Stomach (tissue), 9 donors: ENCODE measurements around the gene LEPR. TPM values are rescaled to one million over a fixed set of nuclear protein-coding genes. Genes with fewer than 3 reads are reported as not detected.

Experiments
- DNase-seq, 2 donors: peaks; one replicate each; pipeline versions ENCODE4 v3.0.0 to v3.0.0-alpha.2; 2013 to 2019
- H3K27ac ChIP-seq, 5 donors: fragments of 200-600 bp in 4 of 5; sonication (generic) in 4 of 5; one replicate each; pipeline ENCODE4 v1.5.1; 2013 to 2019; ENCODE audit warnings: mild to moderate bottlenecking in 1 of 5, moderate library complexity in 1 of 5
- H3K27me3 ChIP-seq, 3 donors: fragments of 200-600 bp; sonication (generic); one replicate each; pipeline ENCODE4 v1.5.1; 2017 to 2019; ENCODE audit warnings: mixed run types in 1 of 3
- H3K36me3 ChIP-seq, 4 donors: fragments of 200-600 bp; sonication (generic); 1 replicate in 3 of 4; 2 replicates in 1 of 4; pipeline ENCODE4 v1.5.1; 2016 to 2019
- H3K4me1 ChIP-seq, 4 donors: fragments of 200-600 bp; sonication (generic); one replicate each; pipeline ENCODE4 v1.5.1; 2016 to 2019
- H3K4me3 ChIP-seq, 4 donors: fragments of 200-600 bp; sonication (generic) in 3 of 4; one replicate each; pipeline ENCODE4 v1.5.1; 2016 to 2019; ENCODE audit warnings: mild to moderate bottlenecking in 1 of 4
- H3K9me3 ChIP-seq, 4 donors: fragments of 200-600 bp; sonication (generic); one replicate each; pipeline ENCODE4 v1.5.1; 2016 to 2019
- EP300 ChIP-seq: sonication (generic); formaldehyde crosslinking; IDR thresholded peaks from one replicate; pipeline ENCODE4 v1.6.1; 2017; ENCODE audit warnings: antibody characterized with exemption
- POLR2A ChIP-seq, 4 donors: fragments of 450-650 bp; IDR thresholded peaks; one replicate each; pipeline ENCODE4 v1.6.1; 2016; ENCODE audit warnings: antibody characterized with exemption in 4 of 4, control low read depth in 2 of 4, mild to moderate bottlenecking in 1 of 4, moderate library complexity in 1 of 4
- POLR2AphosphoS5 ChIP-seq, 3 donors: sonication (generic); formaldehyde crosslinking; IDR thresholded peaks; one replicate each; pipeline ENCODE4 v1.6.1; 2016; ENCODE audit warnings: antibody characterized with exemption in 3 of 3
- WGBS, 5 donors: extraction: QIAGEN DNeasy Blood & Tissue Kit in 3 of 5; methylation state at CpG; one replicate each; pipeline versions ENCODE4 v1.1.5 to v1.1.7; 2013 to 2018; 5-methylcytosine and 5-hydroxymethylcytosine counted together
- intact Hi-C: fragments of 100-400 bp; cut with DNase I; formaldehyde crosslinking; loops from one replicate; pipeline ENCODE4 v1.15.1; 2023; ENCODE audit warnings: low total_unique reads
- polyA plus RNA-seq, 3 donors: library from polyadenylated mRNA; stranded (reverse); fragments of 200-250 nt; gene quantifications; one replicate each; pipeline ENCODE4 v1.2.3, GENCODE V29; 2013
- total RNA-seq, 5 donors: library from RNA; depleted of rRNA; stranded (reverse); fragments of >200 nt; gene quantifications; one replicate each; pipeline versions ENCODE4 v1.1.0 to v1.2.3, GENCODE V29; 2014 to 2016
- TF ChIP-seq, protein P1 (sequence below), 7 experiments: fragments of 450-650 bp in 4 of 7; fragments of 200-600 bp in 3 of 7; sonication (generic) in 3 of 7; IDR thresholded peaks; one replicate each; pipeline ENCODE4 v1.5.1; 2016 to 2019; ENCODE audit warnings: antibody characterized with exemption in 7 of 7, control low read depth in 2 of 7, mild to moderate bottlenecking in 1 of 7
- donor health status: healthy with polysubstance abuse.
- donor health status: Bipolar disorder and iron deficiency.
- donor health status: healthy.

The LEPR gene
- total and polyA plus RNA-seq, 8 donors: 0.58 to 33.0 (median 14.1) TPM

- Histone ChIP-seq H3K27me3 (no peaks in the 10 kb centered on the region), H3K9me3 (no peaks in the 10 kb centered on the region), H3K36me3 (peaks cover 11 to 16% (median 13%) of the 10 kb centered on the region in 4 donors), H3K4me3 (peak overlapping the region; percentile 75 to 88 (median 80)), H3K4me1 (peaks cover 15 to 55% (median 37%) of the 10 kb centered on the region in 4 donors), H3K27ac (peak overlapping the region; percentile 97 to 100 (median 99))
- TF ChIP-seq POLR2AphosphoS5 (IDR thresholded peaks at IDR 0.05): no peak
- TF ChIP-seq, protein P1, sequence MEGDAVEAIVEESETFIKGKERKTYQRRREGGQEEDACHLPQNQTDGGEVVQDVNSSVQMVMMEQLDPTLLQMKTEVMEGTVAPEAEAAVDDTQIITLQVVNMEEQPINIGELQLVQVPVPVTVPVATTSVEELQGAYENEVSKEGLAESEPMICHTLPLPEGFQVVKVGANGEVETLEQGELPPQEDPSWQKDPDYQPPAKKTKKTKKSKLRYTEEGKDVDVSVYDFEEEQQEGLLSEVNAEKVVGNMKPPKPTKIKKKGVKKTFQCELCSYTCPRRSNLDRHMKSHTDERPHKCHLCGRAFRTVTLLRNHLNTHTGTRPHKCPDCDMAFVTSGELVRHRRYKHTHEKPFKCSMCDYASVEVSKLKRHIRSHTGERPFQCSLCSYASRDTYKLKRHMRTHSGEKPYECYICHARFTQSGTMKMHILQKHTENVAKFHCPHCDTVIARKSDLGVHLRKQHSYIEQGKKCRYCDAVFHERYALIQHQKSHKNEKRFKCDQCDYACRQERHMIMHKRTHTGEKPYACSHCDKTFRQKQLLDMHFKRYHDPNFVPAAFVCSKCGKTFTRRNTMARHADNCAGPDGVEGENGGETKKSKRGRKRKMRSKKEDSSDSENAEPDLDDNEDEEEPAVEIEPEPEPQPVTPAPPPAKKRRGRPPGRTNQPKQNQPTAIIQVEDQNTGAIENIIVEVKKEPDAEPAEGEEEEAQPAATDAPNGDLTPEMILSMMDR (IDR thresholded peaks at IDR 0.05): no peak
- no peak for TF ChIP-seq POLR2A (IDR thresholded peaks at IDR 0.05)
- no peak for TF ChIP-seq EP300
- DNase-seq: peak in 1 of 2 donors; percentile 63
- WGBS, 5 donors: 2 to 6% (median 3%) methylated on average over 13 of the region's 13 CpGs
- intact Hi-C loops: loop anchor here (10.0 kb wide), 1 partner anchor 273 kb away; no protein-coding TSS in a partner anchor
These were observed 1.0 kb downstream of the LEPR start for GRCh38 chr1:65421351-65422025.

DNA sequence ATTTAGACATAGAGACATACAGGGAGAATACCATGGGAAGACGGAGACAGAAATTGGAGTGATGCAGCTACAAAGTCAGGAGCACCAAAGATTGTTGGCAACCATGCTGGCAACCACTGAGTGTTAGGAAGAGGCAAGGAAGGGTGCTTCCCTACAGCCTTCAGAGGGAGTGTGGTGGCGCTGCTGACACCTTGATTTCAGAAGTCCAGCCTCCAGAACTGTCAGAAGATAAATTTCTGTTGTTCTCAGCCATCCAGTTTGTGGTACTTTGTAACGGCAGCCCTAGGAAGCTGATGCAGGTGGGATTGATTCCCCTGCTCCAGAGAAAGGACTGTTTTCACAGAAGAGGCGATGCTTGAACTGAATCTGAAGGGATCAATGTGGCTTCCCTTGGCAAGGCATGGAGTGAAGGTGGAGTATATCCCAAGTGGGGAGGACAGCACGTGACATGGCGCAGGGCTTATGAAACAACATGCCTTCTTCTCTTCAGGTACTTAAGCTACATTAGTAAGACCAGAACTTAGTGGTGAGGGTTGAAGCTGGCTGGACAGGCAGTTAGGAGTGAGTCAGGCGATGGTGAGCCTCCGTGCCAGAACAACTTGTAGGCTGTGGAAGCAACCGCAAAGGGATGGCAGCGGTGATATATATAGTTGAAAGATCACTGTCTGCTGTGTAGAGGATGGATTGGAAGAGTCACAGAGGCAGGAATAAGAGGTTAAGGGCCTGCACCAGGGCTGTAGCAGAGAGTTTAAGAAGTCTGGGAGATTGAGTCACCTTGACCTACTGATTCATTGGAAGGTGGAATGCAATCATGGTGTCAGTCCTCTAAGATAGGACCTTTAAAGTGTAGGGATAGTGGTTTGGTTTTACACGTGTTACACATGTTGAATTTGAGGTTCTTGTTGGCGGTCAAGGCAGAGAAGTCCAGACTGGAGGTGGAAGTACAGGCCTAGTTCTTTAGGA, 2.1 kb downstream of the LEPR start:
- TF ChIP-seq POLR2A (IDR thresholded peaks at IDR 0.05) (no peak), EP300 (no peak), POLR2AphosphoS5 (IDR thresholded peaks at IDR 0.05) (no peak)
- TF ChIP-seq, protein P1 (IDR thresholded peaks at IDR 0.05): no peak
- 87 to 92% (median 91%) methylated on average over 12 of the region's 12 CpGs for WGBS, 5 donors
- Histone ChIP-seq H3K4me3 (peak overlapping the region in 3 of 4 donors; percentile 75 to 88 (median 79)), H3K4me1 (peaks cover 15 to 55% (median 37%) of the 10 kb centered on the region in 4 donors), H3K27ac (peak overlapping the region in 4 of 5 donors; percentile 5 to 100 (median 98)), H3K27me3 (no peaks in the 10 kb centered on the region), H3K36me3 (peaks cover 20 to 26% (median 23%) of the 10 kb centered on the region in 4 donors), H3K9me3 (no peaks in the 10 kb centered on the region)
- DNase-seq: peak in 1 of 2 donors; percentile 16
- intact Hi-C loops: loop anchor here (10.0 kb wide), 1 partner anchor 272 kb away; no protein-coding TSS in a partner anchor

DNA sequence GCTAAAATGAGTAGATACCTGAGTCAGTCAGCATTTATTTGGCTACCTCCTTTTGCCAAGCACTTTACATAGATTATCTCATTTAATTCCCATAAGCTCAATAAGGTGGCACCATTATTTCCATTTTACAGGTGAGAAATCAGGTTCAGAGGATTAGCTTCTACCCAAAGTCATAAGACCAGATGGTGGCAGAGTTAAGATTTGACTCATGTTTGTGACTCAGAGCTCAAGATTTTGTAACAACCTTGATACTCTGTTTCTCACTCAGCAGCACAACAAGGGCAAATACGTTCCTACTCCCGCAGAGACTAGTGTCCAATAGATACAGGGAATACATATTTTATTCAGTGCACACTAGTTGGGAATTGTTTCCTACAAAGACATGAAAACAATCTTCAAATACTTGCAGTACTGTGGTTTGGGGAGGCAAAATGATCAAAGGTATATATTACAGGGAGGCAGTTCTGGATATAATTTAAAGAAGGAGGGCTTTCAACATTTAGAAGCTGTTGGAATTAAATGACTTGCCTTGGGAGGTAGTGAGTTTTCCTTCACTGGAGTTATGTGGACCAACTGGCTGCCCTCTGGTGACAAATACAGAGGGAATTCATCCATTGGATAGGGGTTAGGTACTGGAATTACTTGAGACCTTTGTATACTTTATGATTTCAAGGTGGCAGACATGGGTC, 3.6 kb downstream of the LEPR start:
- intact Hi-C loops: loop anchor here (10.0 kb wide), 1 partner anchor 271 kb away; no protein-coding TSS in a partner anchor
- Histone ChIP-seq H3K27ac (peak overlapping the region in 2 of 5 donors; percentile 11 to 25), H3K27me3 (no peaks in the 10 kb centered on the region), H3K9me3 (no peaks in the 10 kb centered on the region), H3K36me3 (peaks cover 20 to 38% (median 34%) of the 10 kb centered on the region in 4 donors), H3K4me1 (peaks cover 15 to 56% (median 36%) of the 10 kb centered on the region in 4 donors), H3K4me3 (no peak overlapping the region)
- 52 to 70% (median 68%) methylated on average over 2 of the region's 2 CpGs for WGBS, 5 donors
- DNase-seq: no peak
- no peak for TF ChIP-seq POLR2AphosphoS5 (IDR thresholded peaks at IDR 0.05)
- no peak for TF ChIP-seq POLR2A (IDR thresholded peaks at IDR 0.05)
- TF ChIP-seq, protein P1 (IDR thresholded peaks at IDR 0.05): no peak
- TF ChIP-seq EP300: no peak
